HG03060 (cell line): ENCODE results near the gene VENTX.
"Not testable (repeated sequence)": the region's sequence is repeated elsewhere in the genome, so short reads cannot be mapped to it uniquely, and the experiment has no call there.

Experiments
- ATAC-seq: cut with Tn5 transposase; IDR thresholded peaks from one replicate; pipeline ENCODE4 v1.9.1; 2021; ENCODE audit warnings: low read depth, moderate number of reproducible peaks; ENCODE audit not compliant: unreplicated experiment

The VENTX gene

GRCh38 chr10:133253361-133253955 is 15.8 kb downstream of the VENTX start:
- ATAC-seq: no peak

- ATAC-seq: no peak
These were observed 16.9 kb downstream of the VENTX start for GRCh38 chr10:133254421-133255120.

- no peak for ATAC-seq
These were observed 17.7 kb downstream of the VENTX start for GRCh38 chr10:133255323-133255722.

- ATAC-seq: no peak
These were observed 19.9 kb downstream of the VENTX start for GRCh38 chr10:133257489-133258065.

GRCh38 chr10:133258066-133258817 is 20.6 kb downstream of the VENTX start:
- ATAC-seq: no peak

GRCh38 chr10:133258818-133259601 is 21.4 kb downstream of the VENTX start:
- ATAC-seq: no peak

GRCh38 chr10:133259602-133259989 is 21.9 kb downstream of the VENTX start:
- ATAC-seq: no peak

GRCh38 chr10:133260895-133261725 is 23.5 kb downstream of the VENTX start:
- ATAC-seq: no peak

- no peak for ATAC-seq
These were observed 24.2 kb downstream of the VENTX start for GRCh38 chr10:133261726-133262325.

- no peak for ATAC-seq
These were observed 25.0 kb downstream of the VENTX start for GRCh38 chr10:133262696-133263095.

GRCh38 chr10:133263674-133264073 is 26.0 kb downstream of the VENTX start:
- no peak for ATAC-seq

- no peak for ATAC-seq
These were observed 26.8 kb downstream of the VENTX start for GRCh38 chr10:133264461-133264860.

- ATAC-seq: not testable (repeated sequence)
These were observed 27.4 kb downstream of the VENTX start for GRCh38 chr10:133265052-133265451.

- no peak for ATAC-seq
These were observed 28.6 kb downstream of the VENTX start for GRCh38 chr10:133266056-133266795.

GRCh38 chr10:133267293-133267692 is 29.6 kb downstream of the VENTX start:
- no peak for ATAC-seq

GRCh38 chr10:133267829-133268228 is 30.2 kb downstream of the VENTX start:
- ATAC-seq: no peak

GRCh38 chr10:133268532-133268931 is 30.9 kb downstream of the VENTX start:
- ATAC-seq: no peak

- ATAC-seq: no peak
These were observed 31.7 kb downstream of the VENTX start for GRCh38 chr10:133269367-133269766.

GRCh38 chr10:133270204-133270603 is 32.5 kb downstream of the VENTX start:
- no peak for ATAC-seq
